Measurements from ENCODE around the gene RBM6.

RBM6 gene

DNA sequence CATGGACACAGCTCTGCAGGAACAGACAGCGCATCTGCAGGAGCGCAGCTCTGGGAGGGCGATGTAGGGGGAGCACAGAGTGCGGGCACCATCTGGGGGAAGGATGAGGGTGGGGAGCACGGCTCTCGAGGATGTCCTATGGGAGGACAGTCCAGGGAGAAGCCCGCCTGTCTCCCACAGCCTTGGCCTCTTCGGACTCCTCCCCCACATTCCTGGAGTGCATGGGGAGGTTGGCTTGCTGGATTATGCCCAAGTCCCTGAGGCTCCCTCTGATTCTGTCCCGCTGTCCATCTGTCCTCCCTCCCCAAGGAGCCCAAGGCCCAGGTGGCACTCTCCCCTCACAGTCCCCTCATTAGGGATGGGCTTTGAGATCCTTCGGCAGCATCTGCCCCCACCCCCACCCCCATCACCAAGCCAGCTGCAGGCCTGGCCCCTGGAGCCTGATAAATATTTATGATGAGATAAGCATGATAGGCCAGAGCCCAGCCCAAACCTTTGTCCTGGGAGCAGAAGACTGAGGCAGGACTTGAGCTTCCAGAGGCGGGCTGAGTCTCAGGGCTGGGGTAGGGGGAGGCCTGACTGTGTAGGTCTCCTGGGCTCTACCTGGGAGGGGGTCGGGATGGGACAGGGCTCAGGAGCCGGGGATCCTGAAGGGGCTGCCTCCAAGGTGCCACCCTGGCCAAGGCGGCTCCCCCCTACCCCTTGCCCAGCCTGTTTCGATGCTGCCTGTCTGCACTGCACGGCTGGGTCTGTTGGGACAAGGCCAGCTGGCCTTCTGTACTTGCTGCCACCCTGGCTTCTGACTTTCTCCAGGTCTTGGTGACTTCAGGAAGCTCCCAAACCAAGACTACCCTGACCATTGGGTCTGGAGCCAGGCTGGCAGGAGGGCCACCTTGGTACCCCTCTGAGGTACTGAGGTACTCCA, 186.6 kb downstream of the RBM6 start:
- DNase-seq (ENCODE audit: low spot score): no peak
